ENCODE results near the gene OBI1. TPM values are rescaled to one million over a fixed set of nuclear protein-coding genes. Genes with fewer than 3 reads are reported as not detected.

Gene OBI1
- total and polyA plus RNA-seq, 12 donors = 1.5 to 14.3 (median 7.5) TPM

DNA sequence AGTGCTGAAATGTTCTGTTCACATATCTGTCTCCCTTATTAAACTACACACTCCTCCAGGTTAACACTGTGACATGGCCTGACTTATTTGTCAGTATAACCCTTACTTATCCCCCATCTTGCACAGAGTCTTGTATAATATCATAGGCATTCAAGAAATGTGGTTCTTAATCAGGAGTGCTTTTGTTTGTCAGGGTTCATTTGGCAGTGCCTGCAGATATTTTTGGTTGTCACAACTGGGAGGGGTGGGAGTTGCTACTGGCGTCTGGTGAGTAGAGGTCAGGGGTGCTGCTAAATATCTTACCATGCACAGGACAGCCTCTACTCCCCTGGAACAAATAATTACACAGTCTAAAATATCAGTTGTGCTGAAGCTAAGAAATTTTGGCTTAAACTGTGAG, 20.4 kb upstream of the OBI1 start:
- Histone ChIP-seq H3K27ac (no peak overlapping the region), H3K9me3 (replicated peaks in 1 of 3) (no peaks in the 10 kb centered on the region), H3K27me3 (no peaks in the 10 kb centered on the region), H3K4me1 (replicated peaks in 1 of 2) (no peaks in the 10 kb centered on the region), H3K36me3 (replicated peaks in 1 of 2) (no peaks in the 10 kb centered on the region), H3K4me3 (no peak overlapping the region)
- 10 to 39% (median 23%) methylated on average over 1 of the region's 1 CpG for WGBS, 4 donors
- no peak for DNase-seq
- intact Hi-C loops (cut with DNase I) = no loop called here
- TF ChIP-seq POLR2A (IDR thresholded peaks at IDR 0.05) = no peak
- TF ChIP-seq, protein P1, sequence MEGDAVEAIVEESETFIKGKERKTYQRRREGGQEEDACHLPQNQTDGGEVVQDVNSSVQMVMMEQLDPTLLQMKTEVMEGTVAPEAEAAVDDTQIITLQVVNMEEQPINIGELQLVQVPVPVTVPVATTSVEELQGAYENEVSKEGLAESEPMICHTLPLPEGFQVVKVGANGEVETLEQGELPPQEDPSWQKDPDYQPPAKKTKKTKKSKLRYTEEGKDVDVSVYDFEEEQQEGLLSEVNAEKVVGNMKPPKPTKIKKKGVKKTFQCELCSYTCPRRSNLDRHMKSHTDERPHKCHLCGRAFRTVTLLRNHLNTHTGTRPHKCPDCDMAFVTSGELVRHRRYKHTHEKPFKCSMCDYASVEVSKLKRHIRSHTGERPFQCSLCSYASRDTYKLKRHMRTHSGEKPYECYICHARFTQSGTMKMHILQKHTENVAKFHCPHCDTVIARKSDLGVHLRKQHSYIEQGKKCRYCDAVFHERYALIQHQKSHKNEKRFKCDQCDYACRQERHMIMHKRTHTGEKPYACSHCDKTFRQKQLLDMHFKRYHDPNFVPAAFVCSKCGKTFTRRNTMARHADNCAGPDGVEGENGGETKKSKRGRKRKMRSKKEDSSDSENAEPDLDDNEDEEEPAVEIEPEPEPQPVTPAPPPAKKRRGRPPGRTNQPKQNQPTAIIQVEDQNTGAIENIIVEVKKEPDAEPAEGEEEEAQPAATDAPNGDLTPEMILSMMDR (IDR thresholded peaks at IDR 0.05) = no peak

DNA sequence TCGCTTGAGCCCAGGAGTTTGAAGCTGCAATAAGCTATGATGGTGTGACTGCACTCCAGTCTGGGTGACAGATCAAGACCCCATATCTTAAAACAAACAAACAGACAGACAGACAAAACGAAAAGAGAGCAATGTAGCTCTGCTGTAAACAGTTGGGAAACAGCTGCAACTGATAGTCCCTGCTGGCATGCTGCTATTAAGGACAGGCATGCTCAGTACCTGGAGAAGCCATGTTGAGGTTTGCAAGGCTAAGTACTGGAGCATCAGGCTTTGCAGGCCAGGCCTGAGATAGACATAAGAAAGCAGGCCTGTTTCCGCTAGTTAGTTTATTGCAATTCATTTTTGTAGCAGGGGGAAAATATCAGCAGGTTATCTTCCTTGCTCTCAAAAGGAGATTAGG, 16.2 kb upstream of the OBI1 start:
- Histone ChIP-seq H3K27me3 (no peaks in the 10 kb centered on the region), H3K4me3 (no peak overlapping the region), H3K9me3 (replicated peaks in 1 of 3) (no peaks in the 10 kb centered on the region), H3K27ac (no peak overlapping the region), H3K4me1 (replicated peaks in 1 of 2) (no peaks in the 10 kb centered on the region), H3K36me3 (replicated peaks in 1 of 2) (no peaks in the 10 kb centered on the region)
- TF ChIP-seq POLR2A (IDR thresholded peaks at IDR 0.05) = no peak
- intact Hi-C loops (cut with DNase I) = no loop called here
- no peak for DNase-seq
- WGBS, 4 donors = 68 to 72% (median 71%) methylated on average over 3 of the region's 3 CpGs

DNA sequence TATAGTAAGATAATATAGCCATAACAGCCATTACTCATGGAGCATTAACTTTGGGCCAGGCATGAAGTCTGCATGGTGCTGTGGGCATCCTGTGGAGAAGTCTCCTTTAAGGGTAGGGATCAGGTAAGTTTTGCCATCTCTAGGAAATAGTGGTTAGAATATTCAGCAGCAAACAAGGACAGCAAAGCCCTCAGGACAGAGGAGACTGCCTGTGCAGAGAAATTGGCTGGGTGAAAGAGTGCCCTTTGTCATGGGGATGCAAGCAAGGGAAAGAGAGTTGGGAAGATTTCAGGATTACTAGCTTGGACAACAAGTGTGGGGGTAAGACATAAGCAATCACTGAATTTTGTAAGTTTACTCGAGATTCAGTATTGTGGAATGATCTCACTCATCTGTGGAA, 15.7 kb upstream of the OBI1 start:
- 50 to 64% (median 55%) methylated on average over 1 of the region's 1 CpG for WGBS, 4 donors
- Histone ChIP-seq H3K9me3 (replicated peaks in 1 of 3) (no peaks in the 10 kb centered on the region), H3K27me3 (no peaks in the 10 kb centered on the region), H3K4me1 (replicated peaks in 1 of 2) (no peaks in the 10 kb centered on the region), H3K36me3 (replicated peaks in 1 of 2) (no peaks in the 10 kb centered on the region), H3K4me3 (no peak overlapping the region), H3K27ac (no peak overlapping the region)
- no peak for DNase-seq
- TF ChIP-seq, protein P1 (IDR thresholded peaks at IDR 0.05) = no peak
- no peak for TF ChIP-seq POLR2A (IDR thresholded peaks at IDR 0.05)
- intact Hi-C loops (cut with DNase I) = no loop called here

DNA sequence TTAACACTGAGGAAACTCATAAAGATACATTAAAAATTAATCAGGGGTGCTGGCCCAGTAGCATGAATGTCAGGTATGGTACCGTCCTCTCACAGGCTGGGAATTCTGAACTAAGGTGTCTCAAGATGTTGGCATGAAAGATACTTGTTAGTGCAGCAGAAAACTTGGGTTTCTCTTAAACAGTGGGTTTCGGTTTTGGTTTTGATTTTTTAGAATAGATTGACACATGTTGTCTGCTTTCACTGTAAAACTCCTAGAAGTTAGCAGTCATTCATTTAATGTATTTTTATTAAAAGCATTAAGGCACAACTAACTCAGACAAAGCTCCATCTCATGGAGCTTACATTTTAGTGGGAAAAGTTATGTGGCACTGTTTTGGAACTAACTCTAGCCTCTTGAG, 3.5 kb upstream of the OBI1 start:
- no peaks in the 10 kb centered on the region for H3K27me3 ChIP-seq
- no peak overlapping the region for H3K27ac ChIP-seq
- TF ChIP-seq, protein P1 (IDR thresholded peaks at IDR 0.05) = no peak
- no peak for TF ChIP-seq POLR2A (IDR thresholded peaks at IDR 0.05)
- no peaks in the 10 kb centered on the region for H3K9me3 ChIP-seq (replicated peaks in 1 of 3)
- intact Hi-C loops (cut with DNase I) = loop anchor here in 1 of 2 donors (10.0 kb wide), 1 partner anchor 58 kb away; the partner anchor contains the start of gene POU4F1
- peaks cover 5 to 9% of the 10 kb centered on the region in 2 donors for H3K4me1 ChIP-seq (replicated peaks in 1 of 2)
- DNase-seq = no peak
- no peak overlapping the region for H3K4me3 ChIP-seq
- 87 to 92% (median 89%) methylated on average over 2 of the region's 2 CpGs for WGBS, 4 donors
- no peaks in the 10 kb centered on the region for H3K36me3 ChIP-seq (replicated peaks in 1 of 2)

DNA sequence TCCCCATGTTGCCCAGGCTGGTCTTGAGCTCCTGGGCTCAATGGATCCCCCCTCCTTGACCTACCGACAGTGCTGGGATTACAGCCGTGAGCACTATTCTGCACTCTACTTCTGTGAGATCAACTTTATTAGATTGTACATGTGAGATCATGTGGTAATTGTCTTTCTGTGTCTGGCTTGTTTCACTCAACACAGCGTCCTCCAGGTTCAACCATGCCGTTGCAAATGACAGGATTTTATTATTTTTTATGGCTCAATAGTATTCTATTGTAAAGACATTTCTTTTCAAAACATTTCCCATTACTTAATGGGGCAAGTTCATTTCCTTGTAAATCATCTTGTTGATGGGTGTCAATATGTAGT, 1.5 kb upstream of the OBI1 start:
- intact Hi-C loops (cut with DNase I) = loop anchor here in 1 of 2 donors (10.0 kb wide), 1 partner anchor 56 kb away; the partner anchor contains the start of gene POU4F1
- Histone ChIP-seq H3K36me3 (replicated peaks in 1 of 2) (no peaks in the 10 kb centered on the region), H3K4me3 (peak overlapping the region in 1 of 4 donors; percentile 86), H3K4me1 (replicated peaks in 1 of 2) (peaks cover 5 to 11% of the 10 kb centered on the region in 2 donors), H3K9me3 (replicated peaks in 1 of 3) (no peaks in the 10 kb centered on the region), H3K27me3 (no peaks in the 10 kb centered on the region), H3K27ac (peak overlapping the region in 1 of 5 donors; percentile 3)
- no peak for DNase-seq
- TF ChIP-seq, protein P1 (IDR thresholded peaks at IDR 0.05) = no peak
- no peak for TF ChIP-seq POLR2A (IDR thresholded peaks at IDR 0.05)
- 56 to 69% (median 64%) methylated on average over 4 of the region's 4 CpGs for WGBS, 4 donors
